GM23338 (cell line): ENCODE results near the gene WSCD2. TPM values are rescaled to one million over a fixed set of nuclear protein-coding genes. Genes with fewer than 3 reads are reported as not detected.

ENCODE experiments used
- ATAC-seq: fragments of 200-7000 bp; cut with Tn5 transposase; 3 replicates; pipeline ENCODE4 v1.9.1; 2020
- DNase-seq: peaks from one replicate; pipeline ENCODE4 v3.0.0-alpha.2; 2015; ENCODE audit warnings: low spot score
- H2AFZ ChIP-seq: fragments of 200-600 bp; sonication (generic); 2 replicates; pipeline ENCODE4 v1.8.0; 2016; ENCODE audit warnings: antibody characterized with exemption, mild to moderate bottlenecking, moderate library complexity
- H3F3A ChIP-seq: fragments of 200-600 bp; sonication (generic); replicated peaks from 2 replicates; pipeline ENCODE4 v1.8.0; 2017; ENCODE audit warnings: antibody characterized with exemption, mixed run types, low read depth
- H3K27ac ChIP-seq: fragments of 200-600 bp; sonication (generic); 2 replicates; pipeline ENCODE4 v1.6.1; 2016; ENCODE audit warnings: low read depth
- H3K27me3 ChIP-seq: fragments of 200-600 bp; sonication (generic); 2 replicates; pipeline ENCODE4 v1.8.0; 2016; ENCODE audit warnings: mild to moderate bottlenecking, mixed run types, moderate library complexity; ENCODE audit not compliant: insufficient read depth
- H3K36me3 ChIP-seq: fragments of 200-600 bp; sonication (generic); 2 replicates; pipeline ENCODE4 v1.8.0; 2016; ENCODE audit warnings: mild to moderate bottlenecking; ENCODE audit not compliant: insufficient read depth
- H3K4me1 ChIP-seq: fragments of 200-600 bp; sonication (generic); 2 replicates; pipeline ENCODE4 v1.8.0; 2016; ENCODE audit warnings: mild to moderate bottlenecking, moderate library complexity; ENCODE audit not compliant: insufficient read depth
- H3K4me2 ChIP-seq: fragments of 200-600 bp; sonication (generic); 2 replicates; pipeline ENCODE4 v1.7.1; 2017; ENCODE audit warnings: mixed run types
- H3K4me3 ChIP-seq: fragments of 200-600 bp; sonication (generic); 2 replicates; pipeline ENCODE4 v1.6.1; 2016; ENCODE audit warnings: mixed run types
- H3K79me2 ChIP-seq: fragments of 200-600 bp; sonication (generic); replicated peaks from 2 replicates; pipeline ENCODE4 v1.8.0; 2017; ENCODE audit warnings: mild to moderate bottlenecking; ENCODE audit not compliant: insufficient read depth
- H3K9me2 ChIP-seq: fragments of 200-600 bp; sonication (generic); 2 replicates; pipeline ENCODE4 v1.8.0; 2017; ENCODE audit not compliant: insufficient read depth
- H4K20me1 ChIP-seq: fragments of 200-600 bp; sonication (generic); replicated peaks from 2 replicates; pipeline ENCODE4 v1.8.0; 2017; ENCODE audit warnings: mild to moderate bottlenecking; ENCODE audit not compliant: insufficient read depth
- H3K27ac Mint-ChIP-seq: 2 replicates; pipeline ENCODE4 v1.8.0; 2020; ENCODE audit warnings: inconsistent platforms, mild to moderate bottlenecking, moderate library complexity, mixed read lengths
- H3K27me3 Mint-ChIP-seq: 3 replicates; pipeline ENCODE4 v1.8.0; 2022; ENCODE audit warnings: low read depth, mild to moderate bottlenecking, moderate library complexity, mixed read lengths, inconsistent platforms; ENCODE audit not compliant: insufficient read depth, poor library complexity
- H3K36me3 Mint-ChIP-seq: 3 replicates; pipeline ENCODE4 v1.8.0; 2021; ENCODE audit warnings: low read depth, mild to moderate bottlenecking, inconsistent platforms, moderate library complexity, mixed read lengths
- H3K4me1 Mint-ChIP-seq: 3 replicates; pipeline ENCODE4 v1.8.0; 2020; ENCODE audit warnings: mild to moderate bottlenecking, inconsistent platforms, mixed read lengths
- H3K4me3 Mint-ChIP-seq: 3 replicates; pipeline ENCODE4 v1.8.0; 2021; ENCODE audit warnings: moderate library complexity, mild to moderate bottlenecking, inconsistent platforms, mixed read lengths
- H3K9me3 Mint-ChIP-seq: 3 replicates; pipeline ENCODE4 v1.8.0; 2020; ENCODE audit warnings: moderate library complexity, mild to moderate bottlenecking, inconsistent platforms, mixed read lengths
- EZH2 ChIP-seq: fragments of 200-600 bp; sonication (generic); IDR thresholded peaks from one replicate; pipeline ENCODE4 v1.8.0; 2017; ENCODE audit warnings: antibody characterized with exemption, mild to moderate bottlenecking, low read depth; ENCODE audit not compliant: unreplicated experiment
- JUNB ChIP-seq: IDR thresholded peaks from one replicate; pipeline ENCODE4 v1.6.1; 2016; ENCODE audit warnings: antibody characterized with exemption; ENCODE audit not compliant: unreplicated experiment
- POLR2AphosphoS5 ChIP-seq: IDR thresholded peaks from 2 replicates; pipeline ENCODE4 v1.6.1; 2016; ENCODE audit warnings: antibody characterized with exemption, low read depth
- ZNF114 ChIP-seq: fragments of 250-450 bp; sonication (Bioruptor Pico); IDR thresholded peaks from 2 replicates; pipeline ENCODE4 v1.5.0; 2020; ENCODE audit warnings: mild to moderate bottlenecking, moderate library complexity
- polyA plus RNA-seq: library from polyadenylated mRNA; unstranded; fragments of >200 nt; fragmentation: Nextera tagmentation; extraction: Ambion mirVana; gene quantifications from 2 replicates; pipeline ENCODE4 v1.2.1, GENCODE V29; 2016
- total RNA-seq: library from RNA; depleted of rRNA; stranded (reverse); fragments of >200 nt; shearing (Covaris generic); gene quantifications from 2 replicates; pipeline ENCODE4 v1.2.3, GENCODE V29; 2014
- TF ChIP-seq, protein P1 (sequence below), 2 experiments: fragments of 200-600 bp in 1 of 2; sonication (generic) in 1 of 2; conservative IDR thresholded peaks; 2 replicates each; pipeline versions ENCODE4 v1.5.1 to v1.6.1; 2016 to 2017; ENCODE audit warnings: antibody characterized with exemption in 2 of 2, low read depth in 2 of 2, mild to moderate bottlenecking in 2 of 2, moderate library complexity in 1 of 2
- TF ChIP-seq, protein P2 (sequence below): IDR thresholded peaks from 2 replicates; pipeline ENCODE4 v1.6.1; 2016; ENCODE audit warnings: antibody characterized with exemption
- TF ChIP-seq, protein P3 (sequence below): fragments of 250-450 bp; sonication (Bioruptor Pico); IDR thresholded peaks from 2 replicates; pipeline ENCODE4 v1.5.0; 2020; ENCODE audit warnings: mild to moderate bottlenecking, moderate library complexity

WSCD2 gene
- total and polyA plus RNA-seq, 2 experiments from 2014 or later, result 0.66 to 3.1 TPM

DNA sequence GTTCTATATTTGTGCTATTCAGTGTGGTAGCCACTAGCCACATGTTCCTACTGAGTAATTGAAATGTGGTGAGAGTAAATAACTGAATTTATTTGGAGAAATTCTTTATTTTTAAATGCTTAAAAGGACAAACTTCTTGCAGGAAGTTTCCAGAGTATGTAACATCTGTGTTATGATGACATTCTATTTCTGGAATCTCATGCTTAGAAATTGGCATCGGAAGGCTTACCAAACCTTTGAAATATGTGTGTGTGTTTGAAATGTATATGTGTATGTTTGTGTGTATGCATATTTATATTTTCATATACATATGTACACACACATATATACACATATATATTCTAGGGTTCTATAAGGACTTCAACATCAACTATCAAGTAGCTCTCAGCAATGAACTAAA lies 12.4 kb upstream of the WSCD2 start:
- Histone ChIP-seq H3K4me2 (no peak overlapping the region), H3F3A (no peaks in the 10 kb centered on the region; the same call in 1 of the 2 replicates), H3K27ac (no peak overlapping the region), H4K20me1 (no peaks in the 10 kb centered on the region), H3K4me1 (peaks cover 36% of the 10 kb centered on the region), H3K79me2 (no peaks in the 10 kb centered on the region), H3K27me3 (no peaks in the 10 kb centered on the region), H3K9me2 (0 out of 2 replicates have a peak, but pooled peaks cover 11% of the 10 kb centered on the region), H3K4me3 (no peak overlapping the region), H3K36me3 (no peaks in the 10 kb centered on the region), H2AFZ (no peak overlapping the region)
- TF ChIP-seq ZNF114 (CRISPR knock-in tag), result no peak
- TF ChIP-seq, protein P1, sequence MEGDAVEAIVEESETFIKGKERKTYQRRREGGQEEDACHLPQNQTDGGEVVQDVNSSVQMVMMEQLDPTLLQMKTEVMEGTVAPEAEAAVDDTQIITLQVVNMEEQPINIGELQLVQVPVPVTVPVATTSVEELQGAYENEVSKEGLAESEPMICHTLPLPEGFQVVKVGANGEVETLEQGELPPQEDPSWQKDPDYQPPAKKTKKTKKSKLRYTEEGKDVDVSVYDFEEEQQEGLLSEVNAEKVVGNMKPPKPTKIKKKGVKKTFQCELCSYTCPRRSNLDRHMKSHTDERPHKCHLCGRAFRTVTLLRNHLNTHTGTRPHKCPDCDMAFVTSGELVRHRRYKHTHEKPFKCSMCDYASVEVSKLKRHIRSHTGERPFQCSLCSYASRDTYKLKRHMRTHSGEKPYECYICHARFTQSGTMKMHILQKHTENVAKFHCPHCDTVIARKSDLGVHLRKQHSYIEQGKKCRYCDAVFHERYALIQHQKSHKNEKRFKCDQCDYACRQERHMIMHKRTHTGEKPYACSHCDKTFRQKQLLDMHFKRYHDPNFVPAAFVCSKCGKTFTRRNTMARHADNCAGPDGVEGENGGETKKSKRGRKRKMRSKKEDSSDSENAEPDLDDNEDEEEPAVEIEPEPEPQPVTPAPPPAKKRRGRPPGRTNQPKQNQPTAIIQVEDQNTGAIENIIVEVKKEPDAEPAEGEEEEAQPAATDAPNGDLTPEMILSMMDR (conservative IDR thresholded peaks at IDR 0.05; ENCODE audit: low read depth in 2 of 2), result no peak
- TF ChIP-seq EZH2, result no peak
- no peak for TF ChIP-seq JUNB
- TF ChIP-seq, protein P2, sequence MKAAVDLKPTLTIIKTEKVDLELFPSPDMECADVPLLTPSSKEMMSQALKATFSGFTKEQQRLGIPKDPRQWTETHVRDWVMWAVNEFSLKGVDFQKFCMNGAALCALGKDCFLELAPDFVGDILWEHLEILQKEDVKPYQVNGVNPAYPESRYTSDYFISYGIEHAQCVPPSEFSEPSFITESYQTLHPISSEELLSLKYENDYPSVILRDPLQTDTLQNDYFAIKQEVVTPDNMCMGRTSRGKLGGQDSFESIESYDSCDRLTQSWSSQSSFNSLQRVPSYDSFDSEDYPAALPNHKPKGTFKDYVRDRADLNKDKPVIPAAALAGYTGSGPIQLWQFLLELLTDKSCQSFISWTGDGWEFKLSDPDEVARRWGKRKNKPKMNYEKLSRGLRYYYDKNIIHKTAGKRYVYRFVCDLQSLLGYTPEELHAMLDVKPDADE, result no peak
- TF ChIP-seq, protein P3, sequence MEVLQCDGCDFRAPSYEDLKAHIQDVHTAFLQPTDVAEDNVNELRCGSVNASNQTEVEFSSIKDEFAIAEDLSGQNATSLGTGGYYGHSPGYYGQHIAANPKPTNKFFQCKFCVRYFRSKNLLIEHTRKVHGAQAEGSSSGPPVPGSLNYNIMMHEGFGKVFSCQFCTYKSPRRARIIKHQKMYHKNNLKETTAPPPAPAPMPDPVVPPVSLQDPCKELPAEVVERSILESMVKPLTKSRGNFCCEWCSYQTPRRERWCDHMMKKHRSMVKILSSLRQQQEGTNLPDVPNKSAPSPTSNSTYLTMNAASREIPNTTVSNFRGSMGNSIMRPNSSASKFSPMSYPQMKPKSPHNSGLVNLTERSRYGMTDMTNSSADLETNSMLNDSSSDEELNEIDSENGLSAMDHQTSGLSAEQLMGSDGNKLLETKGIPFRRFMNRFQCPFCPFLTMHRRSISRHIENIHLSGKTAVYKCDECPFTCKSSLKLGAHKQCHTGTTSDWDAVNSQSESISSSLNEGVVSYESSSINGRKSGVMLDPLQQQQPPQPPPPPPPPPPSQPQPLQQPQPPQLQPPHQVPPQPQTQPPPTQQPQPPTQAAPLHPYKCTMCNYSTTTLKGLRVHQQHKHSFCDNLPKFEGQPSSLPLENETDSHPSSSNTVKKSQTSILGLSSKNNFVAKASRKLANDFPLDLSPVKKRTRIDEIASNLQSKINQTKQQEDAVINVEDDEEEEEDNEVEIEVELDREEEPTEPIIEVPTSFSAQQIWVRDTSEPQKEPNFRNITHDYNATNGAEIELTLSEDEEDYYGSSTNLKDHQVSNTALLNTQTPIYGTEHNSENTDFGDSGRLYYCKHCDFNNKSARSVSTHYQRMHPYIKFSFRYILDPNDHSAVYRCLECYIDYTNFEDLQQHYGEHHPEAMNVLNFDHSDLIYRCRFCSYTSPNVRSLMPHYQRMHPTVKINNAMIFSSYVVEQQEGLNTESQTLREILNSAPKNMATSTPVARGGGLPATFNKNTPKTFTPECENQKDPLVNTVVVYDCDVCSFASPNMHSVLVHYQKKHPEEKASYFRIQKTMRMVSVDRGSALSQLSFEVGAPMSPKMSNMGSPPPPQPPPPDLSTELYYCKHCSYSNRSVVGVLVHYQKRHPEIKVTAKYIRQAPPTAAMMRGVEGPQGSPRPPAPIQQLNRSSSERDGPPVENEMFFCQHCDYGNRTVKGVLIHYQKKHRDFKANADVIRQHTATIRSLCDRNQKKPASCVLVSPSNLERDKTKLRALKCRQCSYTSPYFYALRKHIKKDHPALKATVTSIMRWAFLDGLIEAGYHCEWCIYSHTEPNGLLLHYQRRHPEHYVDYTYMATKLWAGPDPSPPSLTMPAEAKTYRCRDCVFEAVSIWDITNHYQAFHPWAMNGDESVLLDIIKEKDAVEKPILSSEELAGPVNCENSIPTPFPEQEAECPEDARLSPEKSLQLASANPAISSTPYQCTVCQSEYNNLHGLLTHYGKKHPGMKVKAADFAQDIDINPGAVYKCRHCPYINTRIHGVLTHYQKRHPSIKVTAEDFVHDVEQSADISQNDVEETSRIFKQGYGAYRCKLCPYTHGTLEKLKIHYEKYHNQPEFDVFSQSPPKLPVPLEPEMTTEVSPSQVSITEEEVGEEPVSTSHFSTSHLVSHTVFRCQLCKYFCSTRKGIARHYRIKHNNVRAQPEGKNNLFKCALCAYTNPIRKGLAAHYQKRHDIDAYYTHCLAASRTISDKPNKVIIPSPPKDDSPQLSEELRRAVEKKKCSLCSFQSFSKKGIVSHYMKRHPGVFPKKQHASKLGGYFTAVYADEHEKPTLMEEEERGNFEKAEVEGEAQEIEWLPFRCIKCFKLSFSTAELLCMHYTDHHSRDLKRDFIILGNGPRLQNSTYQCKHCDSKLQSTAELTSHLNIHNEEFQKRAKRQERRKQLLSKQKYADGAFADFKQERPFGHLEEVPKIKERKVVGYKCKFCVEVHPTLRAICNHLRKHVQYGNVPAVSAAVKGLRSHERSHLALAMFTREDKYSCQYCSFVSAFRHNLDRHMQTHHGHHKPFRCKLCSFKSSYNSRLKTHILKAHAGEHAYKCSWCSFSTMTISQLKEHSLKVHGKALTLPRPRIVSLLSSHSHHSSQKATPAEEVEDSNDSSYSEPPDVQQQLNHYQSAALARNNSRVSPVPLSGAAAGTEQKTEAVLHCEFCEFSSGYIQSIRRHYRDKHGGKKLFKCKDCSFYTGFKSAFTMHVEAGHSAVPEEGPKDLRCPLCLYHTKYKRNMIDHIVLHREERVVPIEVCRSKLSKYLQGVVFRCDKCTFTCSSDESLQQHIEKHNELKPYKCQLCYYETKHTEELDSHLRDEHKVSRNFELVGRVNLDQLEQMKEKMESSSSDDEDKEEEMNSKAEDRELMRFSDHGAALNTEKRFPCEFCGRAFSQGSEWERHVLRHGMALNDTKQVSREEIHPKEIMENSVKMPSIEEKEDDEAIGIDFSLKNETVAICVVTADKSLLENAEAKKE, result no peak
- TF ChIP-seq POLR2AphosphoS5, result no peak
- no peak overlapping the region for H3K27ac Mint-ChIP-seq
- DNase-seq (no peak), ATAC-seq (no peak)
- no peak overlapping the region for H3K4me3 Mint-ChIP-seq
- H3K9me3 Mint-ChIP-seq, result no peaks in the 10 kb centered on the region
- peaks cover 55% of the 10 kb centered on the region for H3K4me1 Mint-ChIP-seq
- H3K27me3 Mint-ChIP-seq, result peaks cover 7% of the 10 kb centered on the region
- no peaks in the 10 kb centered on the region for H3K36me3 Mint-ChIP-seq
